Colonic mucosa (tissue), 4 donors: ENCODE measurements around the gene CHRNB1. TPM values are rescaled to one million over a fixed set of nuclear protein-coding genes. Genes with fewer than 3 reads are reported as not detected.

ENCODE experiments used
- DNase-seq: peaks from one replicate; pipeline ENCODE4 v3.0.0-alpha.2; 2020
- H3K27ac ChIP-seq: fragments of 200-600 bp; one replicate; pipeline ENCODE4 v1.8.0; 2021
- H3K27me3 ChIP-seq: fragments of 200-600 bp; one replicate; pipeline ENCODE4 v1.8.0; 2021
- H3K36me3 ChIP-seq: fragments of 200-600 bp; one replicate; pipeline ENCODE4 v1.8.0; 2021
- H3K4me1 ChIP-seq: fragments of 200-600 bp; one replicate; pipeline ENCODE4 v1.8.0; 2021; ENCODE audit warnings: mild to moderate bottlenecking
- H3K4me3 ChIP-seq: fragments of 200-600 bp; one replicate; pipeline ENCODE4 v1.8.0; 2021
- H3K9ac ChIP-seq, 2 donors: one replicate each; pipeline ENCODE4 v1.7.0; 2013; ENCODE audit warnings: control low read depth in 2 of 2, low read depth in 2 of 2, low read length in 2 of 2
- H3K9me3 ChIP-seq: fragments of 200-600 bp; one replicate; pipeline ENCODE4 v1.8.0; 2021
- CTCF ChIP-seq: fragments of 200-600 bp; IDR thresholded peaks from one replicate; pipeline ENCODE4 v1.8.0; 2022; ENCODE audit warnings: antibody characterized with exemption, mild to moderate bottlenecking
- intact Hi-C: fragments of 100-400 bp; cut with DNase I; formaldehyde crosslinking; loops from one replicate; pipeline ENCODE4 v1.14.1; 2022
- total RNA-seq, 2 donors: library from RNA; stranded (reverse); fragmentation: NEBNext Ultra II Directional in 1 of 2; extraction: Animal tissue kit (Norgen Biotek cat#: 25700) in 1 of 2; gene quantifications; one replicate each; pipeline ENCODE4 v1.2.1, GENCODE V29; 2021
- donor health status: healthy.
- donor health status: DM: no; HTN: no; CAD: no.
- donor health status: DM: no; HTN: no; CAD: no.

The CHRNB1 gene
- total RNA-seq, 2 donors from 2014 or later, result 4.3 to 6.1 TPM

- no peak overlapping the region for H3K27ac ChIP-seq
- H3K4me1 ChIP-seq, result no peaks in the 10 kb centered on the region
- no peak for DNase-seq
- H3K4me3 ChIP-seq, result no peak overlapping the region
- no peaks in the 10 kb centered on the region for H3K27me3 ChIP-seq
- H3K9ac ChIP-seq, result no peak overlapping the region
- intact Hi-C loops, result no loop called here
- H3K9me3 ChIP-seq, result no peaks in the 10 kb centered on the region
- no peak for TF ChIP-seq CTCF
- H3K36me3 ChIP-seq, result peaks cover 47% of the 10 kb centered on the region
These were observed 58.7 kb downstream of the CHRNB1 start for GRCh38 chr17:7503521-7503920.

Other genes starting within 250 kb of the CHRNB1 start
- gene DLG4, start 225.2 kb upstream of the CHRNB1 start, total RNA-seq, result 1 to 10 TPM; 4.8 to 5.6 TPM
- 100 to 1,000 TPM; 606 to 859 TPM for gene ACADVL, start 225.1 kb upstream of the CHRNB1 start, total RNA-seq
- 10 to 100 TPM; 32.4 to 42.4 TPM for gene DVL2, start 210.5 kb upstream of the CHRNB1 start, total RNA-seq
- gene PHF23, start 205.6 kb upstream of the CHRNB1 start, total RNA-seq, result 10 to 100 TPM; 29.8 to 38.6 TPM
- gene GABARAP, start 202.6 kb upstream of the CHRNB1 start, total RNA-seq, result 100 to 1,000 TPM; 378 to 513 TPM
- gene CTDNEP1, start 193.3 kb upstream of the CHRNB1 start, total RNA-seq, result 100 to 1,000 TPM; 124 to 145 TPM
- 10 to 100 TPM; 34.4 to 77.9 TPM for gene ELP5, start 192.8 kb upstream of the CHRNB1 start, total RNA-seq
- gene CLDN7, start 182.6 kb upstream of the CHRNB1 start, total RNA-seq, result 100 to 1,000 TPM; 798 to 919 TPM
- gene SLC2A4, start 163.3 kb upstream of the CHRNB1 start, total RNA-seq, result 1 to 10 TPM; 1.9 to 5.7 TPM
- 10 to 100 TPM; 22.1 to 40.4 TPM for gene YBX2, start 150.4 kb upstream of the CHRNB1 start, total RNA-seq
- 100 to 1,000 TPM; 367 to 917 TPM for gene EIF5A, start 137.4 kb upstream of the CHRNB1 start, total RNA-seq
- gene GPS2, start 129.7 kb upstream of the CHRNB1 start, total RNA-seq, result 10 to 100 TPM; 53.8 to 85.7 TPM
- gene NEURL4, start 115.7 kb upstream of the CHRNB1 start, total RNA-seq, result 10 to 100 TPM; 30.2 to 55.8 TPM
- gene ACAP1, start 108.5 kb upstream of the CHRNB1 start, total RNA-seq, result 10 to 100 TPM in 1 of 2 donors, 1 to 10 TPM in 1; 7.4 to 12.1 TPM
- gene KCTD11, start 92.9 kb upstream of the CHRNB1 start, total RNA-seq, result 10 to 100 TPM in 1 of 2 donors, 1 to 10 TPM in 1; 5.6 to 12.6 TPM
- gene TMEM95, start 89.9 kb upstream of the CHRNB1 start, total RNA-seq, result not detected
- 10 to 100 TPM; 18.0 to 22.6 TPM for gene TNK1, start 64.0 kb upstream of the CHRNB1 start, total RNA-seq
- 10 to 100 TPM; 11.0 to 12.0 TPM for gene PLSCR3, start 50.5 kb upstream of the CHRNB1 start, total RNA-seq
- 100 to 1,000 TPM in 1 of 2 donors, 10 to 100 TPM in 1; 88.2 to 101 TPM for gene TMEM256, start 41.0 kb upstream of the CHRNB1 start, total RNA-seq
- 1 to 10 TPM; 2.5 to 5.0 TPM for gene NLGN2, start 37.2 kb upstream of the CHRNB1 start, total RNA-seq
- not detected for gene SPEM1, start 24.7 kb upstream of the CHRNB1 start, total RNA-seq
- gene SPEM2, start 19.4 kb upstream of the CHRNB1 start, total RNA-seq, result not detected
- not detected for gene SPEM3, start 16.2 kb upstream of the CHRNB1 start, total RNA-seq
- gene TMEM102, start 9.6 kb upstream of the CHRNB1 start, total RNA-seq, result 10 to 100 TPM; 20.4 to 20.6 TPM
- gene FGF11, start 5.5 kb upstream of the CHRNB1 start, total RNA-seq, result 1 to 10 TPM; 1.2 to 1.6 TPM
- gene ZBTB4, start 34.6 kb downstream of the CHRNB1 start, total RNA-seq, result 10 to 100 TPM; 12.9 to 26.7 TPM
- not detected for gene SLC35G6, start 36.4 kb downstream of the CHRNB1 start, total RNA-seq
- 100 to 1,000 TPM in 1 of 2 donors, 10 to 100 TPM in 1; 73.5 to 137 TPM for gene POLR2A, start 39.3 kb downstream of the CHRNB1 start, total RNA-seq
- 10 to 100 TPM; 11.4 to 18.3 TPM for gene TNFSF12, start 104.0 kb downstream of the CHRNB1 start, total RNA-seq
- gene TNFSF13, start 113.7 kb downstream of the CHRNB1 start, total RNA-seq, result 100 to 1,000 TPM in 1 of 2 donors, 10 to 100 TPM in 1; 67.5 to 125 TPM
- gene SENP3, start 116.9 kb downstream of the CHRNB1 start, total RNA-seq, result 10 to 100 TPM; 25.7 to 56.6 TPM
- gene CD68, start 134.6 kb downstream of the CHRNB1 start, total RNA-seq, result 10 to 100 TPM; 37.7 to 56.6 TPM
- 100 to 1,000 TPM in 1 of 2 donors, 10 to 100 TPM in 1; 80.1 to 111 TPM for gene MPDU1, start 138.8 kb downstream of the CHRNB1 start, total RNA-seq
- gene SOX15, start 145.0 kb downstream of the CHRNB1 start, total RNA-seq, result 1 to 10 TPM in 1 of 2 donors, under 1 TPM in 1; 0.61 to 1.0 TPM
- gene FXR2, start 169.8 kb downstream of the CHRNB1 start, total RNA-seq, result 10 to 100 TPM; 24.9 to 27.4 TPM
- gene SAT2, start 182.8 kb downstream of the CHRNB1 start, total RNA-seq, result 10 to 100 TPM; 55.3 to 77.3 TPM
- gene SHBG, start 185.1 kb downstream of the CHRNB1 start, total RNA-seq, result under 1 TPM; 0.42 to 0.64 TPM
- 1 to 10 TPM in 1 of 2 donors, under 1 TPM in 1; 0.54 to 1.4 TPM for gene ATP1B2, start 205.9 kb downstream of the CHRNB1 start, total RNA-seq
- gene TP53, start 242.4 kb downstream of the CHRNB1 start, total RNA-seq, result 10 to 100 TPM; 64.3 to 90.0 TPM
- 10 to 100 TPM in 1 of 2 donors, 1 to 10 TPM in 1; 6.0 to 22.6 TPM for gene WRAP53, start 243.4 kb downstream of the CHRNB1 start, total RNA-seq